Left kidney (tissue), 2 donors: Measurements from ENCODE around the gene HTT. TPM values are rescaled to one million over a fixed set of nuclear protein-coding genes. Genes with fewer than 3 reads are reported as not detected.
A peak's percentile ranks its signal among the peaks of the same experiment; 100 is the strongest.

Experiments used
- DNase-seq: peaks from one replicate; pipeline ENCODE4 v3.0.0-alpha.2; 2013
- polyA plus RNA-seq: library from polyadenylated mRNA; unstranded; fragments of 120-200 nt; gene quantifications from one replicate; pipeline ENCODE4 v1.2.1, GENCODE V29; 2013; ENCODE audit not compliant: insufficient read length

Gene HTT
- polyA plus RNA-seq, 1 donor = 36.6 TPM

GRCh38 chr4:3248811-3249661, 174.6 kb downstream of the HTT start, which contains the start of gene MSANTD1:
Gene MSANTD1, plus strand, starts transcription at chr4:3249159. Its CDS starts 64 bp downstream, at chr4:3249223.
- DNase-seq = peak; percentile 79

GRCh38 chr4:3249711-3250437, 175.4 kb downstream of the HTT start:
- DNase-seq = no peak

GRCh38 chr4:3250438-3250955, 176.0 kb downstream of the HTT start:
- DNase-seq = no peak

GRCh38 chr4:3250956-3251690, 176.6 kb downstream of the HTT start:
- no peak for DNase-seq

- DNase-seq = no peak
Observed at GRCh38 chr4:3251691-3252479, 177.4 kb downstream of the HTT start.

GRCh38 chr4:3252480-3252828, 178.0 kb downstream of the HTT start:
- DNase-seq = no peak

GRCh38 chr4:3252831-3253641, 178.6 kb downstream of the HTT start:
- DNase-seq = no peak

GRCh38 chr4:3253808-3254207, 179.3 kb downstream of the HTT start:
- DNase-seq = no peak

GRCh38 chr4:3254302-3255131, 180.0 kb downstream of the HTT start:
- DNase-seq = no peak

- DNase-seq = no peak
Observed at GRCh38 chr4:3255611-3256186, 181.2 kb downstream of the HTT start.

GRCh38 chr4:3256230-3257102, 182.0 kb downstream of the HTT start:
- no peak for DNase-seq

GRCh38 chr4:3257103-3257555, 182.6 kb downstream of the HTT start:
- DNase-seq = no peak

GRCh38 chr4:3257556-3258482, 183.3 kb downstream of the HTT start:
- DNase-seq = no peak

GRCh38 chr4:3261411-3262207, 187.1 kb downstream of the HTT start:
- no peak for DNase-seq

GRCh38 chr4:3262208-3263052, 187.9 kb downstream of the HTT start:
- no peak for DNase-seq
